ENCODE measurements around the gene NUBP2.

Gene NUBP2

DNA sequence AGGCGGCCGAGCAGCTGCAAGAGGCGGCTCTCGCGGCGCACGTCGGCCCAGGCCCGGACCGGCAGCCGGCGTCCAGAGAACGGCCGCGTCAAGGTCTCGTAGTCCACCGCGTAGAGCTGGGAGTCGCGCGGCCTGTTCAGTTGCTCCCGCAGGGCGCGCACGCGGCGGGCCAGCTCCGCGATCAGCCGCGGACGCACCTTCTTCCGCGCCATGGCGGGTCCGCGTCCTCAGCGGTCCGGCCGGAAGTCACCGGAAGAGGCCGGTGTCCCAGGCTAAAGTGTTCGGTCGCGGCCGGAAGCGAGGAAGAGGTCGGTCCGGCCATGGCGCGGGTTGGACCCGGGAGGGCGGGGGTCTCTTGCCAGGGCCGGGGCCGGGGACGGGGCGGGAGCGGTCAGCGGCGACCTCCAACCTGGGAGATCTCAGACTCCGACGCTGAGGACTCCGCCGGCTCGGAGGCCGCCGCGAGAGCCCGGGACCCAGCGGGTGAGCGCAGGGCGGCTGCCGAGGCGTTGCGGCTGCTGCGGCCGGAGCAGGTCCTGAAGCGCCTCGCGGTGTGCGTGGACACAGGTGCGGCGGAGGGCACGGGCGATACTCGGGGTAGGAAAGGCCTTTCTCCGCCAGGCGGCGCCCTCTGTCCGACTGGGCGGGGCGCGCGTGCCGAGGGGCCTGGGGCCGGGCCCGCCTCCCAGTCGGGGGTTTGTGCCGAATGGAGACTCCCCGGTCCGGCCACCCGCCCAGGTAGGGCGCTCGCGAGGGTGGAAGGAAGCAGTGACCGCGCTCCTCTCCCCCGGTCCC is 9.7 kb upstream of the NUBP2 start, which contains the start of gene MRPS34:
TSS of gene MRPS34 (minus strand) at position 227 of the 795 bp plus-strand sequence. CDS start at position 212, 15 bp downstream.
- no peak for DNase-seq

DNA sequence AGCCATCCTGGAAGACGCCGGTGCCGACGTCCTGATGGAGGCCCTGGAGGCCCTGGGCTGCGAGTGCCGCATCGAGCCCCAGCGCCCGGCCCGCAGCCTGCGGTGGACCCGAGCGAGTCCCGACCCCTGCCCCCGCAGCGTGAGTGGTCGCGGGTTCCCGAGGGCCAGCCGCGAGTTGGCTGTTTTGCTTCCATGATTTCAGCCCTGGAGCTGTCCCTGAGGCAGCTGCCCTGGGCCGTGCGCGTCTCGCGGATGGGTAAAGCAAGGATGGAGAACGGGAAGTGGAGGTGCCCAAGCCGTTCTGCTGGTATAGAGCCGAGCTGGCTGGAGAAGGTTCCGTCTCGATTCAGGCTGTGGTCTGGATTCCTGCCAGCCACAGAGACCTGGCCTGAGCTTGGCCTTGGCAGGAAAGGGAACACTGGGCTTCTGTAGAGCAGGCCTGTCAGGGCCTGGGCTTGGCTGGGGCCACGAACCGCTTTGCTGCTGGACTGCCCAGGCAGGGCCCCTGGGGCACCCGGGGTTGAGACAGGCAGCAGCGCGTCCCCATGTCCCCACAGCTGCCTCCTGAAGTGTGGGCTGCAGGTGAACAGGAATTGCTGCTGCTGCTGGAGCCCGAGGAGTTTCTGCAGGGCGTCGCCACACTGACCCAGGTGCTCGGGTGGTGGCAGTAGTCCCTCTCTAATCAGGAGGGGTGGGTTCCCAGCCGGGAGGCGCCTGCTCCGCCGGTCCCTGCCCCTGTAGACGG is 8.9 kb upstream of the NUBP2 start:
- DNase-seq: no peak

DNA sequence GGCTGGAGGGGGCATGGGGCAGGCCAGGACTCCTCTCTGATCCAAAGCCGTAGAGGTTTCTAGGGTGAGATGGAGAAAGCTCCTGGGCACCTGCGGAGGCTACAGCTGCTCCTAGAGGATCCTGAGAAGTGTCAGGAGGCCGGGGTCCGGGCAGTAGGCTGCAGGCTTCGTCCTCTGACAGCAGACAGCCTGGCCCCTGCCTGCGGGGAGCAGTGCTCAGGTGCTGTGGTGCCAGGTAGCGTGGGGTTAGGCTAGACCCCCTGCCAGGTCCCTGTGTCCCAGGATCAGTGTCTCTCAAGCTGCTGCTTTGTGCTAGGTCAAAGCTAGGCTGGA is 8.3 kb upstream of the NUBP2 start:
- no peak for DNase-seq

DNA sequence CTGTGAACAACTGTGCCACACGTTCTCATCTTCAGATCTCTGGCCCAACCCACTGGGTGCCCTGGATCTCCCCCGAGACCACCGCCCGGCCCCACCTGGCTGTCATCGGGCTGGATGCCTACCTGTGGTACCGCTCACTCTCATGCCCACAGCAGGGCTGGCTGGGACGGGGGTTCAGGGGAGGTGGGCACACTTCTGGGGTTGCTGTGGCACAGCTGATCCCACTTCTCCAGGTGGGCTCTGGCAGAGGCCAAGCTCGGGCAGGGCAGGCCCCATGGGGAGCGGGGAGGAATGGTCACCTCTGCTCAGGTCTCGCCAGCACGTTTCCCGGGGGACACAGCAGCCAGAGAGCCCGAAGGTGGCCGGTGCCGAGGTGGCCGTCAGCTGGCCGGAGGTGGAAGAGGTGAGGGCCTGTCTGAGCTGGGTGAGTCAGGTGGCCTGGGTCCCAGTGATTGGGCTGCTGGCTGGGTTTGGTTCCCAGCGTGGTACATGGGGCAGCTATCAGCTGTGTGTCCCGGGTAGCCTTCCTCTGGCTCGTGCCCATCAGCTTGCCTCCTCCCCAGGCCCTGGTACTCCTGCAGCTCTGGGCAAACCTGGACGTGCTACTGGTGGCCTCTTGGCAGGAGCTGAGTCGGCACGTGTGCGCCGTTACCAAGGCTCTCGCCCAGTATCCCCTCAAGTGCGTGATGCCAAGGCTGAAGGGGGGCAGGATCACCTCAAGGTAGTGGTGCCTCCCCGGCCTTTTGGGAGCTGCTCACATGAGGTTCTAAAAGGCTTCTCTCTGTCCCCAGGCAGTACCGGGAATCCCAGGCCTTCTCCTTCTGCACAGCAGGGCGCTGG is 7.5 kb upstream of the NUBP2 start:
- DNase-seq: no peak

DNA sequence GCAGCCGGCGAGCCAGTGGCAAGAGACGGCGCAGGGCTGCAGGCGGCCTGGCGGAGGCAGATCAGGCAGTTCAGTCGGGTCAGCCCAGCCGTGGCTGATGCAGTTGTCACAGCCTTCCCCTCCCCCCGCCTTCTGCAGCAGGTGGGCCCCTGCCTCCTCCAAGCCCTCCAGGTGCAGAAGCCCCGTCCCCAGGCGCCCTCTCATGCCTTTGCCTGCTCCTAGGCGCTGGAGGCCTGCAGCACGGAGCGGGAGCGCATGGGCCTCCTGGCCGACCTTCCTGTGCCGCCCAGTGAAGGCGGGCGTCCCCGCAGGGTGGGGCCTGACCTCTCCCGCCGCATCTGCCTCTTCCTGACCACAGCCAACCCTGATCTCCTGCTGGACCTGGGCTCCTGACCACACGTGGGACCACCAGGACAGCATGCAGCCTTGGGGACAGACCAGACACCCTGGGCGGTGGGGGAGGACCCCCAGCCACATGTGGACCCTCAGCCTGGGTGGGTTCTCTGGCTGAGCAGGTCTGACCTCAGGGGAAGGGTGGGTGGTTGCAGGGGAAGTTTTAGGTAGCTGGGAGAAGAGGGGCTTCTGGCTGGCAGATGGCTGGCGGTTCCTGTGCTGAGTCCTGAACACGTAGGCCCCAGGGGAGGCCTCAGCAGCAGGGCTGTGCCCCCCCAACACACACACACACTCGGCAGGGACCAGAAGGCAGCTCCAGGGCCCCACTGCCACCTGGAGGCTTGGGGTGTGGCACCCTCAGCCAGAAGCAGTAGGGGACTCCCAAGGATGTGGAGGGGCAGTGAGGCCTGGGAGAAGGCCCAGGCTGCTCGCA is 6.7 kb upstream of the NUBP2 start:
- no peak for DNase-seq

DNA sequence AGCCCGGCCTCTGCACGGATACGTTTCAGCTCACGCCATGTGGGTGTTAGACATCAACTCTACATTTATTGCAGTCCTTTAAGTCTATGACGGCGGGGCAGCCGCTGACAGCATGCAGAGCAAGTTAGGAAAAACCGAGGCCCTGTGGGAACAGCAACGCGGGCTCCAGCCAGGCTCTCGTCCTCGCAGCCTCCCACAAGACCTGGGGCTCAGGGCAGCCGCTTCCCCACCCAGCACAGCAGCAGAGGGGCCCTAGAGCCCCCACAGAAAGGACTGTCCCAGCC is 6.1 kb upstream of the NUBP2 start:
- no peak for DNase-seq

DNA sequence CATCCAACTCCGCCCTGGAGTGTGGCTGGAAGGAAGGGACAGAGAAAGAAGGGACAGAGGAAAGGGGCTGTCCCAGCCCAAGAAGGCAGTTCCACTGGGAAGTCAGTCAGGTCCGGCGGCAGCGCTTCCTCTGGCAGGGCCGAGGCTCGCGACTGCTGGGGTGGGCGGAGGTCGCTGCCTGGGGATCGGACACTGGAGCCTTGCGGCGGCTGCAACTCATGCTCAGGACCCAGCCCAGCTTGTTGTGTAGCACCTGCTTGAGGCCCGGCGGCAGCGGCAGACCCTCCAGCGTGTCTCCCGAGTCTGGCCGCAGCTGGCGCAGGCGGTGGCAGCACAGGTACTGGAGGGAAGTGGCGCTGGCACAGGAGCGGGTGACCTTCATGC is 5.8 kb upstream of the NUBP2 start:
- no peak for DNase-seq

DNA sequence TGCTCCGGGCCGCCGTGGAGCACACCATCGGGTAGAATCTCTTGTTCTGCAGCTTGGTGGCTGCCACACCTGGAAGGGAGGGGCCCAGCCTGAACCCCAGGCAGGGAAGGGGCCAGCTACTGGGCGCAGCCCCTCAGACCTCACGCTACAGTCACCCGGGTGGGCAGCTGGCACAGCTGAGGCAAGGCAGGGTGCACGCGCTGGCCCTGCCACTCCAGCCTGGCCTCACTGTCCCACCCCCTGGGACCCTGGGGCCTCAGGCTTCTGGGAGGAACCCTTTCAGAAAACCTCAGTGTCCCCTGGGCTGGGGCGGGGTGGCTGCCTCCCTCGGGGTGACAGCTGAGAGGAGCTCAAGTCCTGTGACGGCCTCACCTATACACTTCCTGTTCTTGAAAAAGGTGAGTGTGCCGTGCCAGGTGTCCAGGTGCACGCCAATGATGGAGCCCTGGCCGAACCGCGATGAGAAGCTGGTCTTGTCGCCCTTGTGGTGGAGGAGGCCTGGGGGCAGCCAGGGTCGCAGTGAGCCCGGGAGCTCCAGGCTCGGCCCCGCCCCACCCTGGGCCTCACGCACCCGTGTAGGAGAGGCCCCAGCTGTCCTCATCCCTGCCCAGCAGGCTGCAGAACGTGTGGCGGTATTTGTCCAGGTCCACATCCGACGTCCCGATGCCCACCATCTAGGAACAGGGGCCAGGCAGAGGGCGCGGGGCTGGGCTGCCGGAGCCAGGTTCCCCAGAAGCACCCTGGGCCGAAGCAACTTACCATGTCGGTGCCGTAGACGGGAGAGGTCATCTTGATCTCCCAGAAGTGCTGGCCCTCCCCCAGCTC is 5.2 kb upstream of the NUBP2 start:
- no peak for DNase-seq

DNA sequence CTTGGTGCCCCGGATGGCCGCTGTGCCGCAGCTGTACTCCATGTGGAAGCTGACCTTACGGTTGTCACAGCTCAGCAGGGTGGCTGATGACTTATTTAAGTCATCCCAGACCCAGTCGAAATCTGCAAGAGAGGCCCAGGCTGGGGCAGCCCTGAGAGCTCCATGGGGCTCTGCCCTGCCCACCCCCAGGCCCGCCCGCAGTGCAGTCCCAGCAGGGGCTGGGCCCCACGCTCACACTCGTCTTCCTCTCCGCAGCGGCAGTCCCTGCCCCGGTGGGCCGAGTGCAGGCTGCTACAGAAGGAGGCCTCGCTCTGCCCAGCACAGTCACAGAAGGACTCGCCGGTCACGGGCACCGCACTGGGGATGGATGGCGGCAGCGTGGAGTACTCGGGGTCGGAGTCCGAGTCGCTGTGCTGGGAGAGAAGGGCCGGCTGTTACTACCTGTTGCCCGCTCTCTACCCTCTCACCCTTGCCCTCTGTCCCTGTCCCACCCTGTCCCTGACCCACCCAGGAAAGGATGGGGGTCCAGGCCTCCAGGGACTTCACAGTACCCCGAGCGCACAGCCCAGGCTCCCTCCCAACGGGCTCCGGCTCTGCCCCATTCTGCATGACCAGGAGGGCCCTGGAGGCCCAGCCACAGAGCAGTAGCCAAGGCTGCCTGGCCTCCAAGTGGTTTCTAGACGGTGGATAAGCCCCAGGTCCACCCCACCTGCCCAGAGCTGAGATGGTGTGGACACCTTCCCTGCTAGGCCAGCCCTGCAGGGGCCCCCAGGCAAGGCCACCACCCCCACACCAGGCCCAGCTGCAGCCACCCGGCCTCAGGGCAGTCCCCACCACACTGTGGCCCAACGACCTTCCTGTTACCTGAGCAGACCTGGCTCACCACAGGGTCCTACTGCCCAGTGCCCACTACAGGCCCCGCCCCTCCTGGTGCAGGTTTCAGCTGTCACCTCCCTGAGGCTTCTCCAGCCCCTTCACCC is 4.3 kb upstream of the NUBP2 start:
- no peak for DNase-seq

DNA sequence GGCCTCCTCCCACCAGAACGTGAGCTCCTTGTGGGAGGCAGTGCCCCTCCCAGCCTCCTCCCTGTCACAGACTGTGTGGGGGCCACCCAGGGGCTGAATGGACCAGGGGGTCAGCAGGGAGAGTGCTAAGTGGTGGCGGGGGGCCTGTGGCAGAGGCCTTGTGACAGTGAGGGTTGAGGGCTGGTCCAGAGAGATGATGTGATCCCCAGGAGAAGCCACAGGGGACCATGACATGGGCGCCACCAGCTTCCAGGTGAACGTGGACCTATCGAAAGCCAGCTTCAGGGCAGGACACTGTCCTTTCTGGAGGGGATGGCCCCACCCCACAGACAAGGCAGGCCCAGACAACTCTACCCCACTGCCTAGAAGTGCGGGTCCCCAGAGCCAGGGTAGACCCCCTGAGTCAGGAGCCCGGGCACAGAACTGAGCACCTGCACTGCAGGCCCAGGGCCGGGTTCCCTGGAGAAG is 3.5 kb upstream of the NUBP2 start:
- DNase-seq: no peak

DNA sequence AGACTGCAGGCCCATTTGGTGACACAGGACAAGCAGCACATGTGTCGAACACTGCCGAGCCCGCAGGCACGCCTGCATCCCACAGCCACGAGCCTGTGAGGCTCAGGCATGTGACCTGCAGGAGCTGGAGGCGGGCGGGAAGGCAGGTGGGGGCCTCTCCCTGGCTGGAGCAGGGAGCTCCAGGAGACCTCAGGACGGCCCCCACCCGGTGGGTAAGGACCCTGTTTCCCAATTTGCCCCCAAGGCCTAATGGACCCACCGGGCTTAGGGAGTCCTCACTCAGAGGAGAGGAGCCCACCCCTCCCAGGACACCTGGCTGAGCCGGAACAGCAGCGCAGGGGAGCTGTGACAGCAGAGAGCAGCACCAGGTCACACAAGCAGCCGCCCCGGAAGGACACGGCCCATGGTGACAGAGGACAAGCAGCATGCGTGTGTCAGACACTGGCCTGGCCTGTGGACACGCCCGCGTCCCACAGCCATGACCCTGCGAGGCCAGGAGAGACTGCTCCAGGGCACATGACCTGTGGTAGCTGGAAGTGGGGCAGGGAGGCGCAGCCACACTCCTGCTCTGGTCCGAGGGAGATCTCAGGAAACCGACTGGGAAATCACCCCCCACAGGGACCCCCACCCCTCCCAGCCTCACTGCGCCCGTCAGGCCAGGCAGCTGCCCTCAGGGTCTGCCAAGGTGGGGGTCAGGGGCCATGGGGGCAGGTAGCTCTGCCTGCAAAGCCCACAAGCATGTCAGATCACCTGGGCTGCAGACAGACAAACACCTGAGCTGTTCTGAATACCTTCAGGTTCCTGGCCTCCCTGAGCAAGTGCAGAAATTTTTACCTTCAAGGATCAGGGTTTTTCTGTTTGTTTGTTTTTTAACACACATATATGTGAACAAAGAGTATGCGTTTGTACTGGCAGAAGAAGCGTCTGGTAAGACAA is 2.8 kb upstream of the NUBP2 start:
- DNase-seq: no peak

DNA sequence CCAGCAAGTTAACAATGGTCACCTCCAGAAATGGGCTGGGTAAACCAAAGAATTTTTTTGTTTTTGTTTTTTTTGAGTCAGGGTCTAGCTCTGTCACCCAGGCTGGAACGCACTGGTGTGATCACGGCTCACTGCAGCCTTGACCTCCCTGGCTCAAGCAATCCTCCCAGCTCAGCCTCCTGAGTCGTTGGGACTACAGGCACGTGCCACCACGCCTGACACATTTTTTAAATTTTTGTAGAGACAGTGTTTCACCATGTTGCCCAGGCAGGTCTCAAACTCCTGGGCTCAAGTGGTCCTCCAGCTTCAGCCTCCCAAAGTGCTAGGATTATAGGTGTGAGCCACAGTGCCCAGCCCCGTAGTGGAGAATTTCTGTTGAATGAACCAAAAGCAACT is 2.1 kb upstream of the NUBP2 start:
- no peak for DNase-seq

DNA sequence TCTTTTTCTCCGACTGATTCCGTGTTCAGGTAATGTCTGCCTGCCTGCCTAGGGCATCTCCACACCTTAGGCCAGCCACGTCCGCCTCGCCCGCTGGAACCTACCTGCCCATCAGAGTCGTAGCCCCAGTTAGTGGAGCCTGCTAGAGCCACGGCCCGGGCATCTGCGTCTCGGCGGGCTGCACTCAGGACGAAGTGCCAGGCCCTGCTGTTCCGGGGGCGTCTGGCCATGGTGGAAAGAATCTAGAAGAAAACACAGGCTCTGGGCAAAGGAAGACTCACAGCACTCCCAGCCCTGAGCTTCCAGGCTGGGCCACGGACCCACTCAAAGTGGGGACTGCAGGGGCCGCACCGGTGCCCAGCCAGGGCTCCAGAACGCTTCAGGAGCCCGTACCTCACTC is 1.5 kb upstream of the NUBP2 start:
- no peak for DNase-seq

DNA sequence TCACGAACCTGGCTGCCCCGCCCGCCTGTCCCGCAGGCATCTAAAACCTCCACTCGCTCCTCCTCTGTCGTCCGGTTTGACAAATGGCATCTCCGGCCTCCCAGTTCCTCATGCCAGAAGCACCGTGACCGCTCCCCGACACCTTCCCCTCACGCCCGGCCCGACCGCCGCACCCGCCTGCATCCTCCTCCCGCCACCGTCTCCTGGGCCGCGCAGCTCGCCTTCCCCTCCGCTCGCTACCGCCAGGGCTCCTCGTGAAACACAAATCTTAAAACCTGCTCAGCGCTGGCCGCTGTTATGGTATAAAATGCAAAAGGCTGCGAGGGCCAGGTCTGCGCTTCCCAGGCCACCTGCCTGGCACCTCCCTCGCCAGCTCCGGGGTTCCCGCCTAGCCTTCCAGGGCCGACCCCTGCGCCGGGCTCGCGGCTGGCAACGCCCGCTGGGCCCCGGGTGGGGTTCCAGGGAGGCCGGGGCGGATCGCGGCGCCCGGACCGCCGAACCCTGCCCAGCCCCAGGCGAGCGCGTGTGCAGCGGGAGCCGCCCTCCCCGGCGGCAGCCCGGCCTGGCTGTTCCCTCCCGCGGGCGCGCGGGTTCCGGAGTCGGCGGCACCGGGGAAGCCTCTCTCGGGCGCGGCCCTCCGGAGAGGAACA is 877 bp upstream of the NUBP2 start:
- no peak for DNase-seq

DNA sequence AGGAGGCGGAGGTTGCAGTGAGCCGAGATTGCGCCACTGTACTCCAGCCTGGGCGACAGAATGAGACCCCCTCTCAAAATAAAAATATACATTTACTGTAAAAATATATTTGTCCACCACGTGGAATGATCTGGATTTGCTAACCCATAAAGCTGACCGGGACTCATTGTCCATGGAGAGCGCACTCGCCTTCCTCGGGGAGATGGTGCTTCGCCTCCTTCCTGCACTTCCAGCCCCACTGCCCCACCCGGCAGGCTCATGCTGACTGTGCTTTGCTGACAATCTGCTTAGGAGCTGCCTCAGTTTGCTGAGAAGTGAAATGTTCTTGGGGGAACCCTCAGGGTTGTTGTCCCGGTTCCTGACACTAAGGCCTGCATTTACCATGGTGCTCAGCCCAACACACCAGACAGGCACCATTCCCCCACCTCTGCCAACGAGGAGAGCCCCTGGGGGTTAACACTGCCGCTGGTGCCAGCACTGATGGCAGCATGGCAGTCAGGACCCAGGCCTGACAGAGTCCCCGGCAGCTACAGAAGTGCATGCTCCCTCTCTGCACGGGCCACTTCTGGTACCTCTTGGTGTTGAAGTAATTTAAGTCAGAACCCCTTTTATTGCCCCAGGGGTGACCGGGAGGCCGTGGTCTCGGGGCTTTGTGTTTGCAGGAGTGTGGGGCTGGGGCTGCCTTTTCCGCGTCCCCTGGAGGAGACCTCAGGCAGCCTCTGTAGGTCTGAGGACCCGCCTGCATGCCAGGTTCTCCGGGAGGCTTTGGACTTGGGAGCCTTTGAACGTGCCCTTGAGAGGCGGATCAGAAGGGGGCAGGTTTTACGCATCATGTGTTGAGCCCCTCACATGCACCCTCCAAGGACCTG is 2.5 kb downstream of the NUBP2 start:
- no peak for DNase-seq

DNA sequence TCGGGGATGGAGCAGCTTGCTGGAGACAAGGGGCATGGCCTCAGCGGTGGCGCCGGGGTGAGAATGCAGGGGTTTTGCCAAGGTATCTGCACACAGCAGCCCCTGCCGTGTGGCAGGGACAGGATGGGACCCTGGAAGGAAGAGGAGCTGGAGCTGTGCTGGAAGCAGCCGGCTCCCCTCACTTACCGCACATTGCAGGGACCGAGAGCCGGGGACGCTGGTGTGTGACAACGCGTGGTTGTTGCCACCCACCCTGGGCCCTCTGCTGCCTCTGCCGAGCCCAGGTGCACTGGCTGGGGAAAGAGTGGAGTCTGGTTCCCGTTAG is 3.0 kb downstream of the NUBP2 start:
- no peak for DNase-seq

DNA sequence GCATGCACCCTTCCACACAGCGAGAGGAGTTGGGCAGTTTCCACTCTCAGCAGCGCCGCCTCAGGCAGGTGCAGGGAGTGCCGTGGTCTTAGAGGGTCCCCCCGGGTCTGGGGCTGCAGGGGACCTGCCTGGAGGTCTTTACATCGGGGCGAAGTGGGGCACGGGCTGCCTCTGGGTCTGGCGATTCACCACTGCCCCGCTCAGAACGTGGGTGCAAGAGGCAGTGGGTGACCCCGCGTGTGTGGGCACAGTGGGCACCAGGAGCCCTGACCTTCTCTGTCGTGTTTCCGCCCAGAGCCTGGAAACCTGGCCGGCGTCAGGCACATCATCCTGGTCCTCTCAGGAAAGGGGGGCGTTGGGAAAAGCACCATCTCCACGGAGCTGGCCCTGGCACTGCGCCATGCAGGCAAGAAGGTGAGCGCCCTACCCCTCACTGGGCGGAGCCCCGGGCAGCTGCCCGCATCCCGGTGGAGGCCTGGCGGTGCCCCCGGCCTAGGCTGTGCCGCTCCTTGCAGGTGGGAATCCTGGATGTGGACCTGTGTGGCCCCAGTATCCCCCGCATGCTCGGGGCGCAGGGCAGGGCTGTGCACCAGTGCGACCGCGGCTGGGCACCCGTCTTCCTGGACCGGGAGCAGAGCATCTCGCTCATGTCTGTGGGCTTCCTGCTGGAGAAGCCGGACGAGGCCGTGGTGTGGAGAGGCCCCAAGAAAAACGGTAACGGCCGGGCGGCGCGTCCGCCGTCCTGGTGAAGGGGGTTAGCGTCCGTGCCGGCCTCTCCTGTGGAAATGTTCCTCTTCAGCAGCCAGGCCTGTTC is 3.7 kb downstream of the NUBP2 start:
- DNase-seq: no peak

DNA sequence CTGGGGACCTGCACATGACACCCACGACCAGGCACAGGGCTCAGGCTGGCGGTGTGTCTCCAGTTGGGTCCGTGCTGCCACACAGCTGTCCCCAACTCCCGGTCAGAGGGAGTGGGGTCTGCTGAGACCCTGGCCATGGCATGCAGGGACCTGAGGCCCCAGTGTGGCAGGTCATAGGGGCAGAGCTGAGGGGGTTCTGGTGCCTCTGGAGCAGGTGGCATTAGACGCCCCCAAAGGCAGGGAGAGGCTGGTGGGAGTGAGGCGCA is 4.2 kb downstream of the NUBP2 start:
- DNase-seq: no peak

Measured in cerebellar nuclear complex (tissue), 1 donor.